ENCODE data around the gene OR10H4.

DNA sequence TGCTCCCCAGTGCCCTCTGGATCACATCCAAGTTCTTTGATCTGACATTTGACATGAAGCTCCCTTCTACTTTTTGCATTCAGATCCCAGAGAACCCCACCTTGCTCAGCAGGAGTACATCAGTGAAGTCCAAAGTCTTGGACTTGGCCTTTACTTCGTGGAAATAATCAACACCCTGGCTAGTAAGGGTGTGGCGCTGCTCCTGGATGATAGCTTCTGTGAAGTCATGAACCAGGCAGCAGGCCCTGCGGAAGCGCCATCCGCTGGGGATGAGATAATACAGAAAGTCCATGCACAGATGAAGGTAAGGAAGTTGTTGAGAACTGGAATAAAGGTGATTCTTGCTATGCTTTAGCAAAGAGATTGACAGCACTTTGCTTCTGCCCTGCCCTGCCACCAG lies 43.2 kb downstream of the OR10H4 start:
- TF ChIP-seq, protein P1, sequence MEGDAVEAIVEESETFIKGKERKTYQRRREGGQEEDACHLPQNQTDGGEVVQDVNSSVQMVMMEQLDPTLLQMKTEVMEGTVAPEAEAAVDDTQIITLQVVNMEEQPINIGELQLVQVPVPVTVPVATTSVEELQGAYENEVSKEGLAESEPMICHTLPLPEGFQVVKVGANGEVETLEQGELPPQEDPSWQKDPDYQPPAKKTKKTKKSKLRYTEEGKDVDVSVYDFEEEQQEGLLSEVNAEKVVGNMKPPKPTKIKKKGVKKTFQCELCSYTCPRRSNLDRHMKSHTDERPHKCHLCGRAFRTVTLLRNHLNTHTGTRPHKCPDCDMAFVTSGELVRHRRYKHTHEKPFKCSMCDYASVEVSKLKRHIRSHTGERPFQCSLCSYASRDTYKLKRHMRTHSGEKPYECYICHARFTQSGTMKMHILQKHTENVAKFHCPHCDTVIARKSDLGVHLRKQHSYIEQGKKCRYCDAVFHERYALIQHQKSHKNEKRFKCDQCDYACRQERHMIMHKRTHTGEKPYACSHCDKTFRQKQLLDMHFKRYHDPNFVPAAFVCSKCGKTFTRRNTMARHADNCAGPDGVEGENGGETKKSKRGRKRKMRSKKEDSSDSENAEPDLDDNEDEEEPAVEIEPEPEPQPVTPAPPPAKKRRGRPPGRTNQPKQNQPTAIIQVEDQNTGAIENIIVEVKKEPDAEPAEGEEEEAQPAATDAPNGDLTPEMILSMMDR (IDR thresholded peaks at IDR 0.05), result no peak
- TF ChIP-seq POLR2A (IDR thresholded peaks at IDR 0.05) (no peak), POLR2AphosphoS5 (IDR thresholded peaks at IDR 0.05) (no peak), EP300 (IDR thresholded peaks at IDR 0.05) (no peak)
